ENCODE measurements around the gene TNNI2. TPM values are rescaled to one million over a fixed set of nuclear protein-coding genes. Genes with fewer than 3 reads are reported as not detected.

TNNI2 gene
- total RNA-seq, 1 experiment from 2014 or later = not detected

DNA sequence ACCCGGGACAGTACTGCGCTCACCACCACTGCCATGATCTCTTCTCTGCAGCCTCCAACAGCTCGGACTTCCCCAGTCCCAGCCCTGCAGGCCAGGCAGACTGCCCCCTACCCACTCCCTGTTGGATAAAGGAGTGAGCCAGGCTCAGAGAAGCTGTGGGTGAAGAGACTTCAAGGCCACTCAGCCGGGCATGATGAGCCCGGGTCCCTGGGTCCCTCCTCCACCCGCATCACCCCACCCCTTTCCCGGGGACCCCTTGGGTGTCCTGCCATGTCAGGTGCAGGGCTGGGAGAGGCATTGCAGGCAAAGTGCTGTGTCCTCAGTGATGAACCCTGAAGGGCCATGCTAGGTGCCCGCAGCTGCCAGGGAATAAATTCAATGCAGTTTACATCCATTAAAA lies 28.6 kb downstream of the TNNI2 start:
- H3K4me1 ChIP-seq (ENCODE audit: insufficient read depth, low read length) = peaks cover 3% of the 10 kb centered on the region; the same call in 1 of the 2 replicates
- H3K27me3 ChIP-seq (ENCODE audit: insufficient read depth, low read length) = no peaks in the 10 kb centered on the region
- no peak overlapping the region for H4K8ac ChIP-seq (replicated peaks; ENCODE audit: insufficient read length, low read depth, low read length)
- Mint-ChIP-seq H3K4me1 (peaks cover 7 to 15% of the 10 kb centered on the region in 2 experiments), H3K9me3 (no peaks in the 10 kb centered on the region; a peak in 1 of 5 replicates), H3K36me3 (ENCODE audit: insufficient read depth in 1 of 3, low read depth in 3 of 3) (no peaks in the 10 kb centered on the region), H3K27me3 (ENCODE audit: low read depth) (peaks cover 29% of the 10 kb centered on the region), H3K27ac (no peak overlapping the region), H3K4me3 (no peak overlapping the region)
- H3K4me2 ChIP-seq (ENCODE audit: insufficient read depth, insufficient read length, low read length) = no peak overlapping the region
- H3K14ac ChIP-seq (ENCODE audit: insufficient read depth, low read length) = no peak overlapping the region
- no peak overlapping the region for H3K4ac ChIP-seq (ENCODE audit: low read depth, low read length)
- no peak overlapping the region for H3K27ac ChIP-seq (ENCODE audit: insufficient read length, low read depth, low read length)
- no peak overlapping the region for H2BK120ac ChIP-seq (ENCODE audit: low read depth, low read length, poor library complexity, severe bottlenecking)
- no peaks in the 10 kb centered on the region for H3K23me2 ChIP-seq (ENCODE audit: insufficient read length, low read depth, low read length, poor library complexity, severe bottlenecking)
- H2AK5ac ChIP-seq (ENCODE audit: insufficient read length, low read length) = no peak overlapping the region
- H3T11ph ChIP-seq (ENCODE audit: low read length) = no peak overlapping the region
- H2BK20ac ChIP-seq (ENCODE audit: low read depth, low read length, poor library complexity, severe bottlenecking) = no peak overlapping the region
- no peak overlapping the region for H2AFZ ChIP-seq (ENCODE audit: low read length)
- no peak for DNase-seq
- H3K23ac ChIP-seq (ENCODE audit: insufficient read length, low read depth, low read length) = no peak overlapping the region
- WGBS (ENCODE audit: extremely low coverage, insufficient read length, low lambda C conversion rate) = no CpG with 5 or more reads among the region's 8 CpGs
- H2BK5ac ChIP-seq (ENCODE audit: insufficient read length, low read length) = no peak overlapping the region
- no peaks in the 10 kb centered on the region for H3K79me2 ChIP-seq (ENCODE audit: insufficient read depth, low read length)
- H2BK15ac ChIP-seq (ENCODE audit: low read depth, low read length) = no peak overlapping the region
- H3K9me3 ChIP-seq (ENCODE audit: control insufficient read depth, low read depth, low read length) = no peaks in the 10 kb centered on the region
- H4K20me1 ChIP-seq (ENCODE audit: control insufficient read depth, insufficient read depth, insufficient read length) = no peaks in the 10 kb centered on the region
- no peak overlapping the region for H2BK12ac ChIP-seq (ENCODE audit: insufficient read length, low read depth, low read length)
- H3K9ac ChIP-seq (ENCODE audit: extremely low read depth, insufficient read length, low read length) = no peak overlapping the region
- H3K79me1 ChIP-seq (ENCODE audit: insufficient read depth, low read depth, low read length, poor library complexity, severe bottlenecking) = no peaks in the 10 kb centered on the region
- TF ChIP-seq, protein P1, sequence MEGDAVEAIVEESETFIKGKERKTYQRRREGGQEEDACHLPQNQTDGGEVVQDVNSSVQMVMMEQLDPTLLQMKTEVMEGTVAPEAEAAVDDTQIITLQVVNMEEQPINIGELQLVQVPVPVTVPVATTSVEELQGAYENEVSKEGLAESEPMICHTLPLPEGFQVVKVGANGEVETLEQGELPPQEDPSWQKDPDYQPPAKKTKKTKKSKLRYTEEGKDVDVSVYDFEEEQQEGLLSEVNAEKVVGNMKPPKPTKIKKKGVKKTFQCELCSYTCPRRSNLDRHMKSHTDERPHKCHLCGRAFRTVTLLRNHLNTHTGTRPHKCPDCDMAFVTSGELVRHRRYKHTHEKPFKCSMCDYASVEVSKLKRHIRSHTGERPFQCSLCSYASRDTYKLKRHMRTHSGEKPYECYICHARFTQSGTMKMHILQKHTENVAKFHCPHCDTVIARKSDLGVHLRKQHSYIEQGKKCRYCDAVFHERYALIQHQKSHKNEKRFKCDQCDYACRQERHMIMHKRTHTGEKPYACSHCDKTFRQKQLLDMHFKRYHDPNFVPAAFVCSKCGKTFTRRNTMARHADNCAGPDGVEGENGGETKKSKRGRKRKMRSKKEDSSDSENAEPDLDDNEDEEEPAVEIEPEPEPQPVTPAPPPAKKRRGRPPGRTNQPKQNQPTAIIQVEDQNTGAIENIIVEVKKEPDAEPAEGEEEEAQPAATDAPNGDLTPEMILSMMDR (conservative IDR thresholded peaks at IDR 0.05) = no peak
- H4K5ac ChIP-seq (ENCODE audit: insufficient read length, low read depth, low read length) = no peak overlapping the region
- H3K56ac ChIP-seq (ENCODE audit: insufficient read length, low read depth, low read length) = no peak overlapping the region
- H3K18ac ChIP-seq (ENCODE audit: insufficient read length, low read depth, low read length) = no peak overlapping the region
- H4K91ac ChIP-seq (ENCODE audit: insufficient read length, low read depth, low read length) = no peak overlapping the region

Data from H9 (cell line).